GM21619 (cell line): ENCODE results near the gene SULF2.
"Not testable (repeated sequence)": the region's sequence is repeated elsewhere in the genome, so short reads cannot be mapped to it uniquely, and the experiment has no call there.

ENCODE experiments used
- ATAC-seq: cut with Tn5 transposase; IDR thresholded peaks from one replicate; pipeline ENCODE4 v1.9.1; 2021; ENCODE audit not compliant: unreplicated experiment

Gene SULF2

DNA sequence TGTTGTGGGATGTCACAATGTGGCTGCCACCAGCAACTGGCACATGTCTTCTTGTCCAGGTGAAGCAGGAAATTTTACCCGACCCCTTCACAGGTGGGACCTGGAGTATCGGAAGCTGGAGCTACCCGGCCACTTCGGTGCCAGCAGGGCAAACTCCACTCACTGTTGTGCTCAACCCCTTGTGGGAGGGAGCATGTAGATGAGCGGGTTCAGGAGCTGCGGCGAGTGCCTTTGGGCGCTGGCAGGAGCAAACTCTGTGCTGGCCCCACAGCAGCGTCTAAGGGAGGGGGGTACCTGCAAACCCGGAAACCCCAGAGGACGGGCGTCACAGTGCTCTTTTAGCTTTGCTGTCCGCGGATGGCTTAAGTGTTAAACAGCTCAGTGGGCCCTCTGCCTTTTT is 20.7 kb upstream of the SULF2 start:
- no peak for ATAC-seq

DNA sequence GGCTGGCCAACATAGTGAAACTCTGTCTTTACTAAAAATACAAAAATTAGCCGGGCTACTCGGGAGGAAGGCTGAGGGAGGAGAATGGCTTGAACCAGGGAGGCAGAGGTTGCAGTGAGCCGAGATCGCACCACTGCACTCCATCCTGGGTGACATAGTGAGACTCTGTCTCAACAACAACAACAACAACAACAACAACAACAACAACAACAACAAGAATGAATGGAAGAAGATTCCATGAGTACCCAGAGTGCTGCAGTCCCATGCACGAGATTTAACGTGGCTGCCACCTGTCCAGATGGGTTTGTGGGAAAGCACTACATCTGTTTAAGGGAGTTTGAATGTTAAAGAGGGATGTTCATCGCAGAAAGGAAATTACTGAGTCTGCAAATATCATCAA is 19.7 kb upstream of the SULF2 start:
- not testable (repeated sequence) for ATAC-seq

DNA sequence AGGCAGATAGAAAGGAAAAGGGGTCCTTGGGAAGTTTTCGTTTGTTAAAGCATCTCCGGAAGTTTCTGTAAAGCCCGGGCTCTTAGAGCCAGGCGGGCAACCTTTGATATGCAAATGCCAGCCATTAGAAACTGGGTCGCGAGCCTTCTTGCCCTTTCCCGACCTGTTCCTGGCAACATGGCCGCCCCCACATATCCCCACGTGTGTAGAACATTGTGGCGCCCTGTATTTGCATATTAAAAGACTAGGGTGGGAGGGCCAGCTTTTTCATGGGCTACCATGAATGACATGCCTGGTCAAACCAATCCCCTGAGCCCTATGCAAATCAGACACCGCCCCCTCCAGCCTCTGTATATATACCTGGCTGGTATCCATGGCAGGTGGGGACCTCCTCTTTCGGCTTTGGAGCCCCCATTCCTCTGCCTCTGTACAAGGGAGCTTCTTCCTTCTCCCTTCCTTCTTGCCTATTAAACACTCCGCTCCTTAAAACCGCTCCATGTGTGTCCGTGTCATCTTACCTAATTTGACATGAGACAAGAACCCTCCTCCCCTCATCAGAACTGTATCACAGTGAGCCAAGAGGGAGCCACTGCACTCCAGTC is 19.0 kb upstream of the SULF2 start:
- ATAC-seq: not testable (repeated sequence)

DNA sequence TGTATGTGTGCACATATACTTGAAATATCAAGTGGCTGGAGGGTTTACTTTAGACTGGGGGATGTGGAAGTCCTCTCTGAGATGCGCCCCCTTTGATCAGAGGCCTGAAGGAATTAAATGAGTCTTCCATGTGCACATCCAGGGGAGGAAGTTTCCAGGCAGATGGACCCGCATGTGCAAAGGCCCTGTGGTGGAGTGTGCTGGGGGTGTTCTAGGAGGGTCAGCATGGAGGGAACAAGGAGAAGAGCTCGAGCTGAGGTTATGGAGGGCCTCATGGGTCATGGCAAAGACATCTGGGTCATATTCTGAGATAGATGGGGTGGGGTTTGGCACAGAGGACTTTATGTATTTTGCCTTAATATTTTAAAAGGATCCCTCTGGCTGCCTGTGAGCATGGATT is 17.7 kb upstream of the SULF2 start:
- ATAC-seq: no peak

DNA sequence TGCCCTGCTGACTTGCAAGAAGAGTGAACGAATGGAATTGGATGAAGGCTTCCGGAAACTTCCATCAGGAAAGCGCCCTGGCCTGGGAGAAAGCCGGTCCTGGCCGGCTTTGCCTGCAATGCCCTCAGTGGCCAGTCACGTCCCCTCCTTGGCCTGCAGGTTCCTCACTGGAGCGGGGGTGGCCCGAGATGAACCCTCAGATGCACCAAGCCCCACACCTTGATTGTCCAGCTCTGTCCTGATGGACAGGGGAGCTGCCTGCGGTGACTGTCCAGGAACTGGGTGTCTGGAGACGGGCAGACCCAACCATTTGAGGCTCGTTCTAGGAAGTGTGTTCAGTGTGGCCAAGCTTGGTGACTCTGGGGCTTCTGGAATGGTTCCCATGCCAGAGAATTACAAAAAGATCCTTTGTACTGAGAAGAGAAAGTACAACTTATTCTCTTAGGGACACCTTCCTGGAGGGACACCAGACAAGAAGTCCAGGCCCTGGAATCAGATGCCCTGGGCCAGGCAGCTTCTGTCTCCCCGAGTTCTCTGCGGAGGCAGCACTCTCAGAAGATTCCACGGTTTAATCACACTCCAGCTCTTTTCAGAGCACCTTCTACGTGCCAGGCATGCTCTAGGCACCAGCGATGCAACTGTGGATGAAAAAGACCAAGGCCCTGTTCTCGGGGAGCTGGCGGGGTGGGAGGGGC is 17.1 kb upstream of the SULF2 start:
- no peak for ATAC-seq

DNA sequence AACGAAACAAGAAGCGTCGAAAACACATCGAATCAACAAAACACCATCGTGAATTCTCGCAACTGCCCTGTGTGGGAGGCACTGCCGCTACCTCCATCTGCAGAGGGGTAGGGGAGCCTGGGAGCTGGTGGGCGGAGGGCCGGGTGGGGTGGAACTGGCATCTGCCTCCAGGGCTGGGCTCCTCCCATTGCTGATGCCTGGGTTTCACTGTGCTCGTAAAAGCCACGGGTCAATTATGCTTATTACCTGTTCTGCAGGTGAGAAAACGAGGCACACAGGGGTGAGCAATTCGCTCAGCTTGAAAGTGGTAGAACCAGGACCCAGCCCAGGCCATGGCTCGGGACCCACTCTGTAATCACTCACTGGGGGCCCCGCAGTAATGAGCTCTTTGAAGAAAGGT is 16.5 kb upstream of the SULF2 start:
- no peak for ATAC-seq

DNA sequence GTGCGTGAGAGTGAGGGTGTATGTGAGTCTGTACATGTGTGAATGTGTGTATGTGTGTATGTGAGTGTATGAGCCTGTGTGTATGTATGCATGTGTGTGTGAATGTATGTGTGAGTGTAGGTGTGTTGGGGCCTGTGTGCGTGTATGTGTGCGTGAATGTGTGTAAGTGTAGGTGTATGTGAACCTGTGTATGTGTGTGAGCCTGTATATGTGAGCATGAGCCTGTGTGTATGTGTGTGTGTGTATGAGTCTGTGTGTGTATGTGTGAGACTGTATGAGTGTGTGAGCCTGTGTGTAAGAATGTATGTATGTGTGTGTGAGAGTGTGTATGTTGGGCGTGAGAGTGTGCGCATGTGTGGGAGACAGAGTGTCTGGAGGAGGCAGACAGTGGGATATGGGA is 15.8 kb upstream of the SULF2 start:
- ATAC-seq: no peak

DNA sequence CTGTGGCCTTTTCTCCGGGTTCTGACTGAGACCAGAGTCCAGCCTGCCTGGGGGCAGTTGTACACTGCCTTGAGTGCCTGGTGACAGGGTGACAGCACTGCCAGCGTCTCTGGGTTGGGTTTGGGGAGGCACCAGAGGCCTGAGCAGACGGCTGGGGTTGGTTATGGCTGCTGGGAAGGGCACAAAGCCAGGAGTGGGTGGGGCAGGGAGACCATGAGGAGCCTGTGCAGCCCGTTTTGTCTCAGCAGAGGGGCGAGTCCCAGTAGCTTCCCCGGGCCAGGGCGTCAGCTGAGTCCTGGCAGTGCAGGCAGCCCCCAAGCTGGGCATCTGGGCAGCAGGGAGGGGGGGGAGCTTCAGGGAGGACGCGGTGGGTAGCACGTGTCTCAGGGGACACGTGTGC is 15.3 kb upstream of the SULF2 start:
- no peak for ATAC-seq

DNA sequence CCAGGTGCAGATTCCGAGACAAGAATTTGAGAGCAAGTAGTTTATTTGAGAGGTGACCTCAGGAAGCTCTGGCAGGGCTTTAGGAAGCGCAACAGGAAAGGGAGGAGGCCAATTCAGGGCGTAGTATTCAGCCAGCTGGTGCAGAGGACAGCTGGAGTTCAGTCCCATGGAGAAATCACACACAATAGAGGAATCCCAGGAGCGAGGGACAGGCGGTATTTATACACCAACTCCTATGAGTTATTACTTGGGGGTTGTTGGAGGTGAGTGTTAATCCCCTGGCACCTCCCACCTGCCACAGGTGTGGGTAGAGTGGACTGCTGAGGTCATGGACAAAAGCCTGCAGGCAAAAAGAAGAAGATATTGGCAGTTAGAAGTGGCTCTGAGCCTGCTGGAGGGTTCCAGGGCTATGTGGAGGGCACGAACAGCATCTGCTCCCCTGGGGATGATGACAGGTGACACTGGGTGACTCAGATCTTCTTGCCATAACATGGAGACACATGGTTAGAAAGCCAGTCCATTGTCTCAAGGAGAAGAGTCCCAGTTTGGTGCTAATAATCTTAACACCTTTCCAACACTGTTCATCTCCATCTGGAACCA is 13.9 kb upstream of the SULF2 start:
- ATAC-seq: no peak

DNA sequence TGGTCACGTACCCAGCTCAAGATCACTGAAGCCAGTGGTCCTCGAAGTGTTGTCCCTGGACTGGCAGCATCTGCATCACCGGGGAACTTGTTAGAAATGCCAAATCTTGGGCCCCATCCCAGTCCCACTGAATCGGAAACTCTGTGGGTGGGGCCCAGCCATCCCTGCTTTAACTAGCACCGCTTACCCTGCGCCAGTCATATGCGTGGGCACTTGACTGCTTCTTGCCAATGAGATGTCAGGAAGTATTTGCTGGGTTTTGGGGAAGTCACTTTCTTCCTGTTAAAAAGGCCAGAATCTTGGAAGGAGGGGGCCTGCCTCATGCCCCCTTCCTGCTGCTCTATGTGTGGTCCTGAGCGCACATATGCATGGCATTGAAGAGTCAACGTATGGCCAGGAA is 11.7 kb upstream of the SULF2 start:
- no peak for ATAC-seq

DNA sequence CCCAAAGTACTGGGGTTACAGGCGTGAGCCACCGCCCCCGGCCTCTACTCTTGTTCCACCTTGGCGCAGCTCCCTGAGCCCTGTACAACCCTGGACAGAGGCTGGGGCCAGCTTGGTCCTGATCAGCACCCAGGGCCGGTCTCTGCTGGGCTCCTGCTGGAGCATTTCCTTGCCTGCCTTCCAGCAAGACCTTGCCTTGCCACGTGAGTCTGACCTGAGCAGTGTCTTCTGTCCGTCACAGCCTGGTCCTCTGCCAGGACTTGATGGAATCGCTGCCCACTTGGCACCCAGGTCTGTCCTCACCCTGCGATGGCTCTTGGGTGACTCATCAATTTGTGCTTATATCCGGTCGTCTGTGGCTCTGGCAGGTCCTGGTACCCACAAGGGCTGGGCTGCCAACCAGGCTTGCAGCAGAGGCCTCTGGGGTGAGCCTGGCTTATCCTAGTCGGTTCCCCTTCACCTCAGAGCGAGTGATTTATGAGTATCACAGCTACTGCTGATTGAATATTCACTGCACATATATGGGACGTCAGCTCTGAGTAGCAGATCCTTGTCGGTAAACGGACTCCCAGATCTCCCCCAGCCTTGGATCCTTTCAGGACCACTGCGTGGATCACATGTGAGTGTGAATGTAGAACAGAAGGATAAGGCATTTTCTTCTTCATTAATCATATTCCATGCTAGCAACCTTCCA is 10.1 kb upstream of the SULF2 start:
- ATAC-seq: no peak

DNA sequence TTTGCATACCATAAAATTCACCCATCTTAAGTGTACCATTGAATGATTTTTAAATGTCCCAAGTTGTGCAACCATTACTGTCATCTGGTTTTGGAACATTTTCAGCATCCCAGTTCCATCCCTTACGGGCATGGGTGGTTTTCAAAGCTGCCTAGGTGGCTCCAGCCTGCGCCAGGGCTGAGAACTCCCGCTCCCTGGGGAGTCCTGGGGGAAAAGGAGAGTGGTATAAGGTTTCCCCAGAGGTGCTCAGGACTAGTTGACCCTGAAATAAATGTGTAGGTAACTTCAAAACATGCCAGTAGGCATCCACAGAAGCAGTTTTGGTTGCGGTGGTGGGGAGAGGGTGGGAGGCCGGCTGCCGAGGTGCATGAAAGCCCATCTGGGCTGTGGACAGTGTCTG is 9.0 kb upstream of the SULF2 start:
- not testable (repeated sequence) for ATAC-seq

DNA sequence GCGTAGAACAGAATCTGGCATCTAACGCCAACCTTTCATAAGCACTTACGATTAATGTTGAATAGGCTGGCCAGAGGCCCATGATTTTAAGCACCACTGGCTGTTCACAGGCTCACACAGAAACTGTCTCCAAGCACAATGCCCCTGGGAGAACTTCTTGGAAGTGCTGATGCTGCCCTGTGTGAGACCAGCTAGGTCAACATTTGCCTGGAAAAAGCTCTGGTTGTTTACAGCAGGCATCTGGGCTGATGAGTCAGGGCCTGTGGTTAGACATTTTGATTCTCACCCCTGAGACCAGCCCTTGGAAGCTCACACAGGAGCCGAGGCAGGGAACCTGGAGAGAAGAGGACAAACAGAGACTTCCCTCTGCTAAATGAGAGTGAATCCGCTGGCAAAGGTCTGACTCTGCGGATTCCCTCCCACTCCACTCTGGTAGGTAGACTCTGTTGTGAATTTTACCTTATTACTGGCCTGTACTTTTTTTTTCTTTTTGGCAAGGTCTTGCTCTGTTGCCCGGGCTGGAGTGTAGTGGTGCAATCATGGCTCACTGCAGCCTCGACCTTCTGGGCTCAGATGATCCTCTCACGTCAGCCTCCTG is 6.8 kb upstream of the SULF2 start:
- ATAC-seq: no peak

DNA sequence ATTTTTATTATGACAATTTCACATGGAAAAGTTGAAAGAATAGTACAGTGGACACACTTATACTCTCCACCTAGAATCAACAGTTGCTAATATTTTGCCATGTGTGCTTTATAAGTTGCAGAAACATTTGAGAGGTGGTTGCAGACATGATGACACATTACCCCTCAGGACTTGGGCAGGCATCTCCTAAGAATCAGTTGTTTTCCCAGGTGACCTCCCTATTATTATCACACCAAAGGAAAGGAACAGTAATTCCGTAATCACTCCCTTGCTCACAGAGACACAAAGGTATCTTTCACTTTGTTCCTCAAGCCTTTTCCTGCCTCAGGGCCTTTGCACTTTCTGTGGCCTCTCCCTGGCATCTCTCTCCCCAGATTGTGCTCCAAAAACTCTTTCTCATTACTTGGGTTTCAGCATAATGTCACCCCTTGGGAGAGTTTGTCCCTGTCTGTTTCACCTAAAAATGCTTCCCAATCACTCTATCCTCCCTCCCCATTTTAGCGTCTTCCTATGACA is 5.9 kb upstream of the SULF2 start:
- no peak for ATAC-seq

DNA sequence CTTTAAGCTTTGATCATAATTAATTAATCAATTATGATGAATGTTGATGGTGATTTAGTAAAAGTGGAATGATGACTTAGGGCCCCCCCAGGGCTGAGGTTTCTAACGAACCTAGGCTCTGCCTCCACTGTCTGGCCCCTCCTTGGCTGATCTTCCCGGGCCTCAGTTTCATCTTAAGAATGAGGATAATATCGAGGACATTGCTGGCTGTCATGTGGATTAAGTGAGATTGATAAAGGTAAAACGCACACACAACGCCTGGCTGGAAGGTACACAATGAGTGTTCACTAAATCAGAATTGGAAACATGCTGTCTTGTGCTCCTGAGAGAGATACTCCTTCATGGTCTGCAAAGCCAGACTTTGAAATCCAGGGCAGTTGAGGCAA is 5.3 kb upstream of the SULF2 start:
- ATAC-seq: no peak

DNA sequence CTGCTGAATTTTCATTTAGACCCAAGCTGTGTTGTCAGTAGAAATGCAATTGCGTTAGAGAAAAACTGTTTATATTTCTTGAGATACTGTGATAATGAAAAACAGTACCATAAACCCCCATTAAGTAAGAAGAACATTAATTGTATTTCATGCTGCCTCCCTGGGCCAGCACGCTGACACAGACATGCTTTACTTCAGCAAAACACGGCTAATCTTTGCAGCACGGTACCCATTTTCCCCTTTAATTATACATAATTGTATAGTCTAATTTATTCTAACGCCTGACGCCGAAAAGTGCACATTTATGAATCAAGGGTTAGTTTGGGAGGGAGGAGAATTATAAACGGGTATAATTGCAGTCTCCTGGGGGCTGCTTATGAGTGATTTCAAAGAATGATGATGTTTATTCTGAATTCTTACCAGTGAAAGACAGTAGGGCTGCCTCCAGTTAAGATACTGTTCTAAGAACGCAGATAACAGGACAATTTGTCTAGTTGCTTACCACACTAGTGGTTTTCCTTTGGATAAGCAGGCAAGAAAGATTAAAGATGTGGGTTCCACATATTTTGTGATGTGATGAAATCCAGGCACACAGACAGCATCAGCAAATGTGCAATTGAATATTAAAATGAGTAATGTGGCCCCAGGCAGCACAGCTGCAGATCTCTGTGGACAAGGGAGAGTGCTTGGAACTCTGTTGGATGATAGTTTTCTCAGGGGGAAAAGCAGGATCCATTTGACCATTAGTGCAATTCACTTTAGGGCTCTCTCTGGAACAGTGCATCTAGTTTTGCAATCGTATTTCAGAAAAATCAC is 4.7 kb upstream of the SULF2 start:
- no peak for ATAC-seq

DNA sequence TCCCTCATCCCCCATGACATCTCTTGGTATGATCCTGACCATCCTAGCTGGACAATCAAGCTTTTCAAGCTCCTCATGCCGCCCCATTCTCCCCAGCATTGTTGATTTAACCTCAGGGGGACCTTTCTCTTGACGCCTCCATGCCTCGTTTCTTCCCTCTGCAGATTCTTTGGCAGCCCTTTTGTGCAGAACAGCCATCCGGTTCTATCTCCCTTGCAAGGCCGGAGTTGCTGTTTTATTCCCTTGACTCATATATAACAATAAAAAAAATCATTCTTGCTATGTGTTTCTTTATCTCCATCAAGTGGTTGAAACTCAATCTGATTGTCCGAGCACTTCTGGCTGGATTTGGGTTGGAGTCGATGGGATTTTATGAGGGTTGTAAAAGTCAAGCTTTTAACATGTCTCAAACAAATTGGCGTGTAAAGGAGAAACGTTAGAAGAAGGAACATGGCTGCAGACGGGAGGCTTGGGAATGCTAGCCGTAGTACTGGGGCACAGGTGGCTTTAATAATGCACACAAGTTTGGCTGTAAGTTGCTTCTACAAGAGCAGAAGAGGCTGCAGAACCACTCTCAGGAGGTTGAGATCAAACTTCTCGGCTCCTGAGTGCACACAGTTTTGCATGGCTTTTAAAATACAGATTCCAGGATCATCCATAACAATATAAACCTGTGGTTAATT is 3.9 kb upstream of the SULF2 start:
- ATAC-seq: no peak

DNA sequence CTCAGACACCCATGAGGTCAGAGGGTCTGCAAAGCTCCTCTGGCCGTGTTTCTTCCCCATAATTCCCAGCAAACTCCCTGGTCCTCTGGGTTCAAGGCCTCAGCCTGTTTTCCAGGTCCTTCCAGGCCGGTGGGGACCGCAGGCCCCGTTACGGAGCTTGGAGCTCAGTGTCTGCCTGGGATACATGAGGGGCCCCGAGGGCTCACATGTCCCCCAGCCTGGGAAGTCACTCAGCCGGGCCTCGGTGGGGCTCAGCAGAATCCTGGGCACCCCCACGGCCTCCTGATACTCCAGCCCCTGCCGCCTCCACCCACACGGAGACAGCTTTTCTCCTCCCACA is 3.4 kb upstream of the SULF2 start:
- ATAC-seq: no peak

DNA sequence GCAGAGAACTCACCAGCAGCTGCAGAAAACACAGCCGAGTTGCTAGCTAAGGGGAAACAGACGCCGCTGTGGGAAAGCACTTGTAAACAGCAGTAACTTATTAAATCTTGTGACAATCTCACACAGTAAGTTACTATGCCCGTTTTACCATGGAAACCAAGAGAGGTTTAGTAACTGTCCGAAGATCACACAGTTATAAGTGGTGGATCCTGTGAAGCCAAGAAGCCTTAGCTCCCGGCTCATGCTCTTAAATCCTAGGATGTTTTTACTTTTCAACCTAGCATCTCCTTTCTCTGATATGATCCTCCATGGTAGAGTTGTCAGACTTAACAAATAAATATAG is 1.5 kb upstream of the SULF2 start:
- ATAC-seq: no peak
